ENCODE results near the gene NAE1. TPM values are rescaled to one million over a fixed set of nuclear protein-coding genes. Genes with fewer than 3 reads are reported as not detected.

The NAE1 gene
- total RNA-seq, 1 experiment from 2014 or later, result 129 TPM

GRCh38 chr16:66786551-66786950 is 44.2 kb downstream of the NAE1 start:
- H3K4me1 Mint-ChIP-seq, result no peaks in the 10 kb centered on the region
- CTCF ChIA-PET, result interaction anchor here (0.7 kb wide), 1 partner anchor 238 kb away, joined by 3 read pairs; no protein-coding TSS in a partner anchor

More at GRCh38 chr16:66786551-66786950, 44.2 kb downstream of the NAE1 start:
- ATAC-seq (peak; percentile 65), DNase-seq (ENCODE audit: low spot score) (no peak)
- no peaks in the 10 kb centered on the region for H3K9me3 Mint-ChIP-seq
- TF ChIP-seq E2F1 (CRISPR knock-in tag; IDR thresholded peaks at IDR 0.05) (no peak), SP1 (CRISPR knock-in tag; conservative IDR thresholded peaks at IDR 0.05) (no peak), ERG (CRISPR knock-in tag; IDR thresholded peaks at IDR 0.05) (no peak), ZBTB43 (CRISPR knock-in tag; IDR thresholded peaks at IDR 0.05) (no peak), USF1 (CRISPR knock-in tag; IDR thresholded peaks at IDR 0.05) (no peak), MYBL2 (CRISPR knock-in tag; IDR thresholded peaks at IDR 0.05) (no peak), EMX1 (CRISPR knock-in tag; IDR thresholded peaks at IDR 0.05) (no peak), CBFB (CRISPR knock-in tag; IDR thresholded peaks at IDR 0.05; ENCODE audit: low read depth) (no peak), HMGXB4 (CRISPR knock-in tag; IDR thresholded peaks at IDR 0.05) (no peak), TEAD4 (CRISPR knock-in tag; IDR thresholded peaks at IDR 0.05) (no peak), FOXK1 (CRISPR knock-in tag; IDR thresholded peaks at IDR 0.05) (no peak), TEAD1 (CRISPR knock-in tag; IDR thresholded peaks at IDR 0.05) (no peak), HMGA2 (CRISPR knock-in tag; IDR thresholded peaks at IDR 0.05) (no peak)
- TF ChIP-seq, protein P1, sequence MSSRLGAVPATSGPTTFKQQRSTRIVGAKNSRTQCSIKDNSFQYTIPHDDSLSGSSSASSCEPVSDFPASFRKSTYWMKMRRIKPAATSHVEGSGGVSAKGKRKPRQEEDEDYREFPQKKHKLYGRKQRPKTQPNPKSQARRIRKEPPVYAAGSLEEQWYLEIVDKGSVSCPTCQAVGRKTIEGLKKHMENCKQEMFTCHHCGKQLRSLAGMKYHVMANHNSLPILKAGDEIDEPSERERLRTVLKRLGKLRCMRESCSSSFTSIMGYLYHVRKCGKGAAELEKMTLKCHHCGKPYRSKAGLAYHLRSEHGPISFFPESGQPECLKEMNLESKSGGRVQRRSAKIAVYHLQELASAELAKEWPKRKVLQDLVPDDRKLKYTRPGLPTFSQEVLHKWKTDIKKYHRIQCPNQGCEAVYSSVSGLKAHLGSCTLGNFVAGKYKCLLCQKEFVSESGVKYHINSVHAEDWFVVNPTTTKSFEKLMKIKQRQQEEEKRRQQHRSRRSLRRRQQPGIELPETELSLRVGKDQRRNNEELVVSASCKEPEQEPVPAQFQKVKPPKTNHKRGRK (CRISPR knock-in tag; IDR thresholded peaks at IDR 0.05; ENCODE audit: borderline replicate concordance), result no peak
- TF ChIP-seq, protein P2, sequence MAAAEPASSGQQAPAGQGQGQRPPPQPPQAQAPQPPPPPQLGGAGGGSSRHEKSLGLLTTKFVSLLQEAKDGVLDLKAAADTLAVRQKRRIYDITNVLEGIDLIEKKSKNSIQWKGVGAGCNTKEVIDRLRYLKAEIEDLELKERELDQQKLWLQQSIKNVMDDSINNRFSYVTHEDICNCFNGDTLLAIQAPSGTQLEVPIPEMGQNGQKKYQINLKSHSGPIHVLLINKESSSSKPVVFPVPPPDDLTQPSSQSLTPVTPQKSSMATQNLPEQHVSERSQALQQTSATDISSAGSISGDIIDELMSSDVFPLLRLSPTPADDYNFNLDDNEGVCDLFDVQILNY (CRISPR knock-in tag; IDR thresholded peaks at IDR 0.05), result no peak
- TF ChIP-seq, protein P3, sequence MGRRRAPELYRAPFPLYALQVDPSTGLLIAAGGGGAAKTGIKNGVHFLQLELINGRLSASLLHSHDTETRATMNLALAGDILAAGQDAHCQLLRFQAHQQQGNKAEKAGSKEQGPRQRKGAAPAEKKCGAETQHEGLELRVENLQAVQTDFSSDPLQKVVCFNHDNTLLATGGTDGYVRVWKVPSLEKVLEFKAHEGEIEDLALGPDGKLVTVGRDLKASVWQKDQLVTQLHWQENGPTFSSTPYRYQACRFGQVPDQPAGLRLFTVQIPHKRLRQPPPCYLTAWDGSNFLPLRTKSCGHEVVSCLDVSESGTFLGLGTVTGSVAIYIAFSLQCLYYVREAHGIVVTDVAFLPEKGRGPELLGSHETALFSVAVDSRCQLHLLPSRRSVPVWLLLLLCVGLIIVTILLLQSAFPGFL (CRISPR knock-in tag; IDR thresholded peaks at IDR 0.05; ENCODE audit: borderline replicate concordance), result no peak
- no peaks in the 10 kb centered on the region; the same call in 1 of the 2 replicates for H3K27me3 Mint-ChIP-seq (ENCODE audit: low read depth)
- POLR2A ChIA-PET, result no interaction called here
- H3K27ac Mint-ChIP-seq, result no peak overlapping the region
- H3K4me3 Mint-ChIP-seq, result no peak overlapping the region
- H3K36me3 Mint-ChIP-seq, result no peaks in the 10 kb centered on the region
